Adrenal gland (tissue), 12 donors: ENCODE data around the gene KLHL25. TPM values are rescaled to one million over a fixed set of nuclear protein-coding genes. Genes with fewer than 3 reads are reported as not detected.

Experiments
- DNase-seq, 7 donors: peaks; one replicate each; pipeline ENCODE4 v3.0.0-alpha.2; 2019 to 2020
- H3K27ac ChIP-seq, 5 donors: fragments of 200-600 bp; sonication (generic) in 4 of 5; 1 replicate in 3 of 5; 2 replicates in 2 of 5; pipeline versions ENCODE4 v1.5.1 to v1.8.0; 2016 to 2020; ENCODE audit warnings: mild to moderate bottlenecking in 1 of 5
- H3K27me3 ChIP-seq: fragments of 200-600 bp; 2 replicates; pipeline ENCODE4 v1.8.0; 2021
- H3K36me3 ChIP-seq, 2 donors: fragments of 200-600 bp; replicated peaks in 1 of 2; 1 replicate in 1 of 2; 2 replicates in 1 of 2; pipeline versions ENCODE4 v1.5.1 to v1.8.0; 2018 to 2022
- H3K4me1 ChIP-seq, 2 donors: fragments of 200-600 bp; replicated peaks in 1 of 2; 1 replicate in 1 of 2; 2 replicates in 1 of 2; pipeline versions ENCODE4 v1.5.1 to v1.8.0; 2018 to 2021
- H3K4me3 ChIP-seq, 4 donors: fragments of 200-600 bp; sonication (generic) in 3 of 4; one replicate each; pipeline ENCODE4 v1.5.1; 2016 to 2018
- H3K9me3 ChIP-seq, 3 donors: fragments of 200-600 bp; sonication (generic) in 1 of 3; replicated peaks in 1 of 3; 1 replicate in 2 of 3; 2 replicates in 1 of 3; pipeline versions ENCODE4 v1.5.1 to v1.8.0; 2016 to 2021
- POLR2A ChIP-seq, 2 donors: fragments of 450-650 bp; IDR thresholded peaks; one replicate each; pipeline ENCODE4 v1.6.1; 2017; ENCODE audit warnings: antibody characterized with exemption in 2 of 2, mild to moderate bottlenecking in 2 of 2, moderate library complexity in 1 of 2
- WGBS, 4 donors: extraction: QIAGEN DNeasy Blood & Tissue Kit in 2 of 4; methylation state at CpG; one replicate each; pipeline versions ENCODE4 v1.1.5 to v1.1.7; 2013 to 2017; 5-methylcytosine and 5-hydroxymethylcytosine counted together
- intact Hi-C, 2 donors: fragments of 100-400 bp; cut with DNase I; formaldehyde crosslinking; loops; one replicate each; pipeline versions ENCODE4 v1.14.1 to v1.15.0; 2022 to 2023
- polyA plus RNA-seq, 3 donors: library from polyadenylated mRNA; stranded (reverse); fragments of 200-250 nt in 2 of 3; fragments of 350-450 nt in 1 of 3; fragmentation: Illumina TruSeq in 1 of 3; extraction: RNeasy Lipid Tissue Mini Kit (QIAGEN cat#74804) in 1 of 3; gene quantifications; one replicate each; pipeline ENCODE4 v1.2.3, GENCODE V29; 2013 to 2014
- total RNA-seq, 9 donors: library from RNA; depleted of rRNA in 4 of 9; stranded (reverse); fragments of >200 nt in 4 of 9; fragments of 120-200 nt in 1 of 9; fragmentation: NEBNext Ultra II Directional in 1 of 9; extraction: Animal tissue kit (Norgen Biotek cat#: 25700) in 1 of 9; gene quantifications; one replicate each; pipeline versions ENCODE4 v1.1.0 to v1.2.4, GENCODE V29; 2013 to 2023
- TF ChIP-seq, protein P1 (sequence below), 6 experiments: fragments of 450-650 bp in 4 of 6; fragments of 200-600 bp in 2 of 6; sonication (generic) in 1 of 6; IDR thresholded peaks; 1 replicate in 5 of 6; 2 replicates in 1 of 6; pipeline versions ENCODE4 v1.5.1 to v1.8.0; 2016 to 2021; ENCODE audit warnings: antibody characterized with exemption in 6 of 6, mild to moderate bottlenecking in 2 of 6, moderate library complexity in 1 of 6
- donor health status: healthy with polysubstance abuse.
- donor health status: Bipolar disorder and iron deficiency.
- donor health status: DM: yes; HTN: yes; CAD: no.
- donor health status: DM: no; HTN: no; CAD: no.
- donor health status: DM: no; HTN: no; CAD: no.
- donor health status: DM: yes; HTN: yes; CAD: no.

The KLHL25 gene
- total and polyA plus RNA-seq, 12 donors = 1.4 to 6.2 (median 4.1) TPM

GRCh38 chr15:85825118-85825517, 30.4 kb upstream of the KLHL25 start:
- H3K4me1 ChIP-seq = no peaks in the 10 kb centered on the region
- no peaks in the 10 kb centered on the region for H3K9me3 ChIP-seq
- no peaks in the 10 kb centered on the region for H3K27me3 ChIP-seq
- no peak for DNase-seq
- no peak for TF ChIP-seq POLR2A (IDR thresholded peaks at IDR 0.05)
- TF ChIP-seq, protein P1, sequence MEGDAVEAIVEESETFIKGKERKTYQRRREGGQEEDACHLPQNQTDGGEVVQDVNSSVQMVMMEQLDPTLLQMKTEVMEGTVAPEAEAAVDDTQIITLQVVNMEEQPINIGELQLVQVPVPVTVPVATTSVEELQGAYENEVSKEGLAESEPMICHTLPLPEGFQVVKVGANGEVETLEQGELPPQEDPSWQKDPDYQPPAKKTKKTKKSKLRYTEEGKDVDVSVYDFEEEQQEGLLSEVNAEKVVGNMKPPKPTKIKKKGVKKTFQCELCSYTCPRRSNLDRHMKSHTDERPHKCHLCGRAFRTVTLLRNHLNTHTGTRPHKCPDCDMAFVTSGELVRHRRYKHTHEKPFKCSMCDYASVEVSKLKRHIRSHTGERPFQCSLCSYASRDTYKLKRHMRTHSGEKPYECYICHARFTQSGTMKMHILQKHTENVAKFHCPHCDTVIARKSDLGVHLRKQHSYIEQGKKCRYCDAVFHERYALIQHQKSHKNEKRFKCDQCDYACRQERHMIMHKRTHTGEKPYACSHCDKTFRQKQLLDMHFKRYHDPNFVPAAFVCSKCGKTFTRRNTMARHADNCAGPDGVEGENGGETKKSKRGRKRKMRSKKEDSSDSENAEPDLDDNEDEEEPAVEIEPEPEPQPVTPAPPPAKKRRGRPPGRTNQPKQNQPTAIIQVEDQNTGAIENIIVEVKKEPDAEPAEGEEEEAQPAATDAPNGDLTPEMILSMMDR (IDR thresholded peaks at IDR 0.05) = no peak
- WGBS, 4 donors = 76 to 85% (median 79%) methylated on average over 3 to 4 of the region's 4 CpGs
- no peak overlapping the region for H3K27ac ChIP-seq
- intact Hi-C loops = loop anchor here in 1 of 2 donors (5.0 kb wide), 1 partner anchor 98 kb away; no protein-coding TSS in a partner anchor
- no peak overlapping the region for H3K4me3 ChIP-seq
- H3K36me3 ChIP-seq = no peaks in the 10 kb centered on the region

- Histone ChIP-seq H3K27ac (no peak overlapping the region), H3K36me3 (no peaks in the 10 kb centered on the region), H3K27me3 (no peaks in the 10 kb centered on the region), H3K9me3 (no peaks in the 10 kb centered on the region), H3K4me3 (no peak overlapping the region), H3K4me1 (no peaks in the 10 kb centered on the region)
- WGBS, 4 donors = 78 to 82% (median 79%) methylated on average over 6 of the region's 6 CpGs
- no peak for DNase-seq
- intact Hi-C loops = no loop called here
- no peak for TF ChIP-seq POLR2A (IDR thresholded peaks at IDR 0.05)
- TF ChIP-seq, protein P1 (IDR thresholded peaks at IDR 0.05) = no peak
These were observed 26.8 kb upstream of the KLHL25 start for GRCh38 chr15:85821545-85821944.

DNA sequence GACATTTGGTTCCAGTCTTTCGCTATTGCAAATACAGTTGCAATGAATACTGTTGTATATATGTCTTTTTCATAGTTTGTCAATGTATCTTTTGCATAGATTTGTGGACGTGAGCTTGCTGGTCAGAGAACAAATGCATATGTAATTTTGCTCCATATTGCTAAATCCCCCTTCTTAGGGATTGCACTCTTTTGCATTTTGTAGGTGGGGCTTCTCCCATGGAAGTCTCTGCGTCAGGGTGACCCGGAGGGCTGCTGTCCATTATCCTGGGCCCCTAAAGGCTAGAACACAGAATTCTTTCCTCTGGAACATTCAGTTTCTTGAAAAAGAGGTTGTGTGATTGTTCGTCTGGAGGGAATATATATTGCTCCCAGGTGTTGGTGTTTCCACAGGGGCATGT, 25.2 kb upstream of the KLHL25 start:
- 78 to 90% (median 84%) methylated on average over 5 of the region's 5 CpGs for WGBS, 4 donors

GRCh38 chr15:85813234-85813633, 18.5 kb upstream of the KLHL25 start:
- TF ChIP-seq, protein P1 (IDR thresholded peaks at IDR 0.05) = no peak
- no peak for TF ChIP-seq POLR2A (IDR thresholded peaks at IDR 0.05)
- Histone ChIP-seq H3K4me3 (no peak overlapping the region), H3K36me3 (no peaks in the 10 kb centered on the region), H3K9me3 (no peaks in the 10 kb centered on the region), H3K27ac (no peak overlapping the region), H3K27me3 (no peaks in the 10 kb centered on the region), H3K4me1 (no peaks in the 10 kb centered on the region)
- no peak for DNase-seq
- intact Hi-C loops = no loop called here

More for the DNA sequence above, 25.2 kb upstream of the KLHL25 start:
- Histone ChIP-seq H3K4me3 (no peak overlapping the region), H3K9me3 (no peaks in the 10 kb centered on the region), H3K4me1 (no peaks in the 10 kb centered on the region), H3K27ac (no peak overlapping the region), H3K36me3 (no peaks in the 10 kb centered on the region), H3K27me3 (no peaks in the 10 kb centered on the region)
- intact Hi-C loops = no loop called here
- TF ChIP-seq, protein P1 (IDR thresholded peaks at IDR 0.05) = no peak
- TF ChIP-seq POLR2A (IDR thresholded peaks at IDR 0.05) = no peak
- no peak for DNase-seq
